ENCODE measurements around the gene RNF149.
"Not testable (repeated sequence)": the region's sequence is repeated elsewhere in the genome, so short reads cannot be mapped to it uniquely, and the experiment has no call there.

Gene RNF149

GRCh38 chr2:101308432-101309210 lies at the start of gene RNF149:
Gene RNF149 (minus strand): TSS chr2:101308701. CDS start chr2:101308588, 113 bp downstream.
- DNase-seq (ENCODE audit: low read depth), result peak; percentile 83

- DNase-seq (ENCODE audit: low read depth), result peak; percentile 57
Measured at GRCh38 chr2:101357376-101357775, 48.9 kb upstream of the RNF149 start.

GRCh38 chr2:101356521-101356920 lies 48.0 kb upstream of the RNF149 start:
- no peak for DNase-seq (ENCODE audit: low read depth)

- DNase-seq (ENCODE audit: low read depth), result no peak
Measured at GRCh38 chr2:101356055-101356454, 47.6 kb upstream of the RNF149 start.

GRCh38 chr2:101355401-101356054 lies 47.0 kb upstream of the RNF149 start:
- no peak for DNase-seq (ENCODE audit: low read depth)

- no peak for DNase-seq (ENCODE audit: low read depth)
Measured at GRCh38 chr2:101354420-101355311, 46.2 kb upstream of the RNF149 start.

GRCh38 chr2:101352631-101353030 lies 44.1 kb upstream of the RNF149 start:
- not testable (repeated sequence) for DNase-seq (ENCODE audit: low read depth)

- no peak for DNase-seq (ENCODE audit: low read depth)
Measured at GRCh38 chr2:101351207-101351606, 42.7 kb upstream of the RNF149 start.

- peak; percentile 65 for DNase-seq (ENCODE audit: low read depth)
Measured at GRCh38 chr2:101349893-101350662, 41.6 kb upstream of the RNF149 start.

- no peak for DNase-seq (ENCODE audit: low read depth)
Measured at GRCh38 chr2:101348883-101349282, 40.4 kb upstream of the RNF149 start.

GRCh38 chr2:101346909-101347308 lies 38.4 kb upstream of the RNF149 start:
- no peak for DNase-seq (ENCODE audit: low read depth)

- no peak for DNase-seq (ENCODE audit: low read depth)
Measured at GRCh38 chr2:101344137-101344536, 35.6 kb upstream of the RNF149 start.

GRCh38 chr2:101342625-101343008 lies 34.1 kb upstream of the RNF149 start:
- no peak for DNase-seq (ENCODE audit: low read depth)

- peak; percentile 57 for DNase-seq (ENCODE audit: low read depth)
Measured at GRCh38 chr2:101341901-101342624, 33.6 kb upstream of the RNF149 start.

- no peak for DNase-seq (ENCODE audit: low read depth)
Measured at GRCh38 chr2:101341421-101341820, 32.9 kb upstream of the RNF149 start.

GRCh38 chr2:101340141-101340551 lies 31.6 kb upstream of the RNF149 start:
- DNase-seq (ENCODE audit: low read depth), result peak; percentile 26

GRCh38 chr2:101339266-101339880 lies 30.9 kb upstream of the RNF149 start:
- peak; percentile 19 for DNase-seq (ENCODE audit: low read depth)

- DNase-seq (ENCODE audit: low read depth), result no peak
Measured at GRCh38 chr2:101337877-101338276, 29.4 kb upstream of the RNF149 start.

- DNase-seq (ENCODE audit: low read depth), result no peak
Measured at GRCh38 chr2:101332885-101333766, 24.6 kb upstream of the RNF149 start.

- no peak for DNase-seq (ENCODE audit: low read depth)
Measured at GRCh38 chr2:101331202-101331601, 22.7 kb upstream of the RNF149 start.
